Subcutaneous adipose tissue (tissue), 4 donors: ENCODE data around the gene CUEDC1. TPM values are rescaled to one million over a fixed set of nuclear protein-coding genes. Genes with fewer than 3 reads are reported as not detected.

Experiments
- total RNA-seq, 4 donors: library from RNA; depleted of rRNA; stranded (reverse); fragments of >200 nt; gene quantifications; one replicate each; pipeline ENCODE4 v1.1.0, GENCODE V29; 2016
- TF ChIP-seq, protein P1 (sequence below): fragments of 450-650 bp; IDR thresholded peaks from one replicate; pipeline ENCODE4 v1.5.1; 2016; ENCODE audit warnings: low read depth, mild to moderate bottlenecking, control low read depth, antibody characterized with exemption, moderate library complexity

Gene CUEDC1
- total RNA-seq, 4 donors from 2014 or later, result 18.0 to 22.5 (median 21.1) TPM

DNA sequence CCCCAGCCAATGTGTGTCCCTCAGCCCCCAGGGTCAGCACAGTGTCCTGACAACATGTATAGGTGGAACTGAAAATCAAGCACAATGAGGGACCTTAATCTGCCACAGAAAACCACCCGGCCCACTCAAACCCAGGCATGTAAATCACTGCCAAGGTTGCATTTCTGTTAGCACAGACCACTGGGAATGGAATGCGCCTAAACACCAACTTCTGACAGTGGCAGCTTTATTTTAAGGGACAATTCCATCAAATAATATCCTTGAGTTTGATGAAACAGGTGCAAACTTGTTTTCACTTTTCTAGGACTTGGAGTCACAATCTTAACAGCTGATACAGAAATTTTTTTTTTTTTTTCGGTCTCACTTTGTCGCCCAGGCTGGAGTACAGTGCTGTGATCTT lies 68.1 kb downstream of the CUEDC1 start:
- TF ChIP-seq, protein P1, sequence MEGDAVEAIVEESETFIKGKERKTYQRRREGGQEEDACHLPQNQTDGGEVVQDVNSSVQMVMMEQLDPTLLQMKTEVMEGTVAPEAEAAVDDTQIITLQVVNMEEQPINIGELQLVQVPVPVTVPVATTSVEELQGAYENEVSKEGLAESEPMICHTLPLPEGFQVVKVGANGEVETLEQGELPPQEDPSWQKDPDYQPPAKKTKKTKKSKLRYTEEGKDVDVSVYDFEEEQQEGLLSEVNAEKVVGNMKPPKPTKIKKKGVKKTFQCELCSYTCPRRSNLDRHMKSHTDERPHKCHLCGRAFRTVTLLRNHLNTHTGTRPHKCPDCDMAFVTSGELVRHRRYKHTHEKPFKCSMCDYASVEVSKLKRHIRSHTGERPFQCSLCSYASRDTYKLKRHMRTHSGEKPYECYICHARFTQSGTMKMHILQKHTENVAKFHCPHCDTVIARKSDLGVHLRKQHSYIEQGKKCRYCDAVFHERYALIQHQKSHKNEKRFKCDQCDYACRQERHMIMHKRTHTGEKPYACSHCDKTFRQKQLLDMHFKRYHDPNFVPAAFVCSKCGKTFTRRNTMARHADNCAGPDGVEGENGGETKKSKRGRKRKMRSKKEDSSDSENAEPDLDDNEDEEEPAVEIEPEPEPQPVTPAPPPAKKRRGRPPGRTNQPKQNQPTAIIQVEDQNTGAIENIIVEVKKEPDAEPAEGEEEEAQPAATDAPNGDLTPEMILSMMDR, result no peak

GRCh38 chr17:57886020-57886419 lies 69.2 kb downstream of the CUEDC1 start:
- TF ChIP-seq, protein P1, result no peak

GRCh38 chr17:57885148-57885915 lies 69.9 kb downstream of the CUEDC1 start:
- TF ChIP-seq, protein P1, result no peak

GRCh38 chr17:57881783-57882351 lies 73.3 kb downstream of the CUEDC1 start:
- TF ChIP-seq, protein P1, result no peak

DNA sequence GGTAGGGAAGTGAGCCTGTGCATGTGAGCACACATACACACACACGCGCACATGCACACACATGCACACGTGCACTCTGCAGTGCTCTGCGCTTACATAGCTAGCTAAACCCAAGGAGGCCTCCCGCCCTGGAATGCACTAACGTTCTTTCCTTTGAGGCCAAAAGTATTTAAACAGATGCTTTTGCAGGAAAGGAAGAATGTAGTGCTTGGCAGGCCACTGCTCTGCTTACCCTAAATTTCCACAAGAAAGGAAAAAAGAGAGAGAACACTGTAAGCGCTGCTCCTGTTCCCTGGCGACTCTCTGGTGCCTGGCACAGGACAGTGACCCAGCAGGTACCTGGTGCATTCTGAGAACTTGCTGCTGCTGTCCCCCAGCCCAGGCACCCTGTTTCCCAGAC lies 74.1 kb downstream of the CUEDC1 start:
- TF ChIP-seq, protein P1, result no peak

DNA sequence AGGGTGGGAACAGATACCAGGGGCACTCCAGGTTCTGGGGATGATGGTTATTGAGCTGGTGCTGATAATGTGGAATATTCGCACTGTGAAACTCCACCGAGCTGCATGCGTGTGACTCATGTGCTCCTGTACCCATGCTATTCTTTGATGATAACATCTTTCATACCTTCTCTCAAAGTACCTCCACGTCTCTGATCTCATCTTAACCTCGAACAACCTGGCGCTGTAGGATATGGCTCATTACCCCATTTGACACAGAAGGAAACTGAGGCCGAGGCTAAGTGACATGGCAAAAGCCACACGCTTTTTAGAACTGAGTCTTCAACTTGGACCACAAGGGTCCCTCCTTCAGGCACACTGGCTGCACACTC lies 75.1 kb downstream of the CUEDC1 start:
- TF ChIP-seq, protein P1, result no peak

GRCh38 chr17:57879437-57880085 lies 75.7 kb downstream of the CUEDC1 start:
- TF ChIP-seq, protein P1, result no peak
